ENCODE data around the gene MYLK.
A peak's percentile ranks its signal among the peaks of the same experiment; 100 is the strongest.

Gene MYLK

GRCh38 chr3:123587401-123587800 is 296.7 kb downstream of the MYLK start:
- Histone ChIP-seq H3K27ac (no peak overlapping the region), H3K4me1 (ENCODE audit: low read depth, poor library complexity, severe bottlenecking) (peaks cover 21% of the 10 kb centered on the region), H3K36me3 (ENCODE audit: insufficient read depth) (no peaks in the 10 kb centered on the region), H3K27me3 (ENCODE audit: insufficient read depth, low read depth) (no peaks in the 10 kb centered on the region), H3K4me3 (IDR thresholded peaks at IDR 0.05; ENCODE audit: insufficient read depth, low read depth, low read length) (no peak overlapping the region), H3K4me2 (no peak overlapping the region), H4K20me1 (ENCODE audit: insufficient read depth) (no peaks in the 10 kb centered on the region), H3K79me2 (ENCODE audit: insufficient read depth, low read depth) (no peaks in the 10 kb centered on the region; the same call in 1 of the 2 replicates), H3K9ac (no peak overlapping the region), H2AFZ (ENCODE audit: low read depth) (no peak overlapping the region)
- no peak for TF ChIP-seq CTCF (conservative IDR thresholded peaks at IDR 0.05; ENCODE audit: low read depth, low read length)

- Histone ChIP-seq H3K36me3 (ENCODE audit: insufficient read depth) (no peaks in the 10 kb centered on the region), H3K4me3 (IDR thresholded peaks at IDR 0.05; ENCODE audit: insufficient read depth, low read depth, low read length) (no peak overlapping the region), H3K27me3 (ENCODE audit: insufficient read depth, low read depth) (no peaks in the 10 kb centered on the region), H2AFZ (ENCODE audit: low read depth) (no peak overlapping the region), H3K4me1 (ENCODE audit: low read depth, poor library complexity, severe bottlenecking) (peaks cover 23% of the 10 kb centered on the region), H4K20me1 (ENCODE audit: insufficient read depth) (no peaks in the 10 kb centered on the region), H3K9ac (no peak overlapping the region), H3K27ac (no peak overlapping the region), H3K79me2 (ENCODE audit: insufficient read depth, low read depth) (no peaks in the 10 kb centered on the region; the same call in 1 of the 2 replicates), H3K4me2 (no peak overlapping the region; the same call in 1 of the 2 replicates)
- no peak for TF ChIP-seq CTCF (conservative IDR thresholded peaks at IDR 0.05; ENCODE audit: low read depth, low read length)
Measured at GRCh38 chr3:123586968-123587367, 297.2 kb downstream of the MYLK start.

- Histone ChIP-seq H3K4me1 (ENCODE audit: low read depth, poor library complexity, severe bottlenecking) (peaks cover 23% of the 10 kb centered on the region), H3K27ac (peak overlapping the region; percentile 90), H3K79me2 (ENCODE audit: insufficient read depth, low read depth) (no peaks in the 10 kb centered on the region; the same call in 1 of the 2 replicates), H3K4me3 (IDR thresholded peaks at IDR 0.05; ENCODE audit: insufficient read depth, low read depth, low read length) (peak overlapping the region; percentile 93), H3K36me3 (ENCODE audit: insufficient read depth) (no peaks in the 10 kb centered on the region), H3K9ac (peak overlapping the region; percentile 96; the same call in 1 of the 2 replicates), H3K4me2 (peak overlapping the region; percentile 74), H2AFZ (ENCODE audit: low read depth) (peak overlapping the region; percentile 96), H4K20me1 (ENCODE audit: insufficient read depth) (no peaks in the 10 kb centered on the region), H3K27me3 (ENCODE audit: insufficient read depth, low read depth) (no peaks in the 10 kb centered on the region)
- no peak for TF ChIP-seq CTCF (conservative IDR thresholded peaks at IDR 0.05; ENCODE audit: low read depth, low read length)
Measured at GRCh38 chr3:123586131-123586530, 298.0 kb downstream of the MYLK start.

GRCh38 chr3:123584988-123585937 is 298.9 kb downstream of the MYLK start, which contains the start of gene HACD2:
Gene HACD2, minus strand, starts transcription at chr3:123585053. Its CDS starts 26 bp downstream, at chr3:123585027.
- H3K4me2 ChIP-seq, result peak within 1 kb of the TSS; percentile 78
- H3K27me3 ChIP-seq (ENCODE audit: insufficient read depth, low read depth), result no peaks in the 10 kb centered on the region
- no peaks in the 10 kb centered on the region; the same call in 1 of the 2 replicates for H3K79me2 ChIP-seq (ENCODE audit: insufficient read depth, low read depth)
- H2AFZ ChIP-seq (ENCODE audit: low read depth), result peak within 1 kb of the TSS; percentile 96
- H3K9ac ChIP-seq, result peak within 1 kb of the TSS; percentile 96
- no peaks in the 10 kb centered on the region for H3K36me3 ChIP-seq (ENCODE audit: insufficient read depth)
- peak within 1 kb of the TSS; percentile 93 for H3K4me3 ChIP-seq (IDR thresholded peaks at IDR 0.05; ENCODE audit: insufficient read depth, low read depth, low read length)
- H3K4me1 ChIP-seq (ENCODE audit: low read depth, poor library complexity, severe bottlenecking), result peaks cover 23% of the 10 kb centered on the region
- H4K20me1 ChIP-seq (ENCODE audit: insufficient read depth), result no peaks in the 10 kb centered on the region
- H3K27ac ChIP-seq, result peak within 1 kb of the TSS; percentile 90
- no peak for TF ChIP-seq CTCF (conservative IDR thresholded peaks at IDR 0.05; ENCODE audit: low read depth, low read length)
